Body of pancreas (tissue), 4 donors: ENCODE data around the gene IGSF9. TPM values are rescaled to one million over a fixed set of nuclear protein-coding genes. Genes with fewer than 3 reads are reported as not detected.

ENCODE experiments used
- ATAC-seq: fragments of 150-250 bp; one replicate; pipeline ENCODE4 v1.9.1; 2016
- DNase-seq, 4 donors: peaks; one replicate each; pipeline ENCODE4 v3.0.0-alpha.2; 2019
- H3K27ac ChIP-seq, 4 donors: fragments of 200-600 bp; sonication (generic); 1 replicate in 3 of 4; 2 replicates in 1 of 4; pipeline versions ENCODE4 v1.5.1 to v1.6.1; 2016 to 2019; ENCODE audit warnings: mild to moderate bottlenecking in 1 of 4, mixed read lengths in 1 of 4, moderate library complexity in 1 of 4
- H3K27me3 ChIP-seq, 2 donors: fragments of 200-600 bp; sonication (generic); one replicate each; pipeline ENCODE4 v1.6.0; 2016; ENCODE audit warnings: mild to moderate bottlenecking in 1 of 2
- H3K36me3 ChIP-seq, 2 donors: fragments of 200-600 bp; sonication (generic); replicated peaks in 1 of 2; 2 replicates each; pipeline ENCODE4 v1.5.1; 2016; ENCODE audit warnings: low read depth in 2 of 2; ENCODE audit not compliant: insufficient read depth in 1 of 2
- H3K4me1 ChIP-seq: fragments of 200-600 bp; sonication (generic); one replicate; pipeline ENCODE4 v1.6.0; 2016
- H3K4me3 ChIP-seq, 2 donors: fragments of 200-600 bp; sonication (generic); 1 replicate in 1 of 2; 2 replicates in 1 of 2; pipeline ENCODE4 v1.5.1; 2016 to 2019
- H3K9me3 ChIP-seq, 3 donors: fragments of 200-600 bp; sonication (generic); 1 replicate in 2 of 3; 2 replicates in 1 of 3; pipeline ENCODE4 v1.5.1; 2016
- POLR2A ChIP-seq, 3 donors: fragments of 450-650 bp; IDR thresholded peaks; one replicate each; pipeline ENCODE4 v1.6.1; 2016; ENCODE audit warnings: antibody characterized with exemption in 3 of 3, mild to moderate bottlenecking in 2 of 3
- WGBS, 2 donors: methylation state at CpG; one replicate each; pipeline ENCODE4 v1.1.5; 2017; 5-methylcytosine and 5-hydroxymethylcytosine counted together
- intact Hi-C: fragments of 100-400 bp; cut with DNase I; formaldehyde crosslinking; loops from one replicate; pipeline ENCODE4 v1.15.1; 2023
- total RNA-seq, 2 donors: library from RNA; depleted of rRNA; stranded (reverse); fragments of >200 nt; gene quantifications; one replicate each; pipeline ENCODE4 v1.1.0, GENCODE V29; 2016
- TF ChIP-seq, protein P1 (sequence below), 7 experiments: fragments of 450-650 bp in 4 of 7; fragments of 200-600 bp in 3 of 7; sonication (generic) in 3 of 7; IDR thresholded peaks; one replicate each; pipeline ENCODE4 v1.5.1; 2016 to 2019; ENCODE audit warnings: antibody characterized with exemption in 7 of 7

IGSF9 gene
- total RNA-seq, 2 donors from 2014 or later, result 2.3 to 4.9 TPM

DNA sequence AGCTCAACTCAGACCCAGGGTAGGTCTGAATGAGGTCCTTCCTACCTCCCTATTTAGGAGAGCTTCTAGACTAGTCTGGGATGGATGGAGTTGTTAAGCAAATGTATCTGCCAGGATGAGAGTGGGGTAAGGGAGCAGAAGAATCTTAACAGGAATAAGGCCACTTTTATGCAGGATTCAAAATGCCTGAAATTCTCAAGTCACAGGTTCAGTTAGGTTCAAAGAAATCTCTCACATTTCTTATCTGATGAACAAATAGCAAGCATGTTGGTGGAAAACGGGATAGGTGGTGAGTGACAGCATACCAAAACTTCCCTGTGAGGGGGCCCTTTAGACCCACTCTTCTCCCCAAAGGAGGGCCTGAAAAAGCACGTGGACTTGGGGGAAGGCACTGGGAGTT is 5.6 kb upstream of the IGSF9 start:
- intact Hi-C loops, result no loop called here
- Histone ChIP-seq H3K27me3 (no peaks in the 10 kb centered on the region), H3K4me1 (peaks cover 13% of the 10 kb centered on the region), H3K36me3 (no peaks in the 10 kb centered on the region), H3K27ac (no peak overlapping the region), H3K4me3 (no peak overlapping the region), H3K9me3 (no peaks in the 10 kb centered on the region)
- no peak for ATAC-seq
- 51 to 55% methylated on average over 2 of the region's 2 CpGs for WGBS, 2 donors
- no peak for TF ChIP-seq POLR2A (IDR thresholded peaks at IDR 0.05)
- TF ChIP-seq, protein P1, sequence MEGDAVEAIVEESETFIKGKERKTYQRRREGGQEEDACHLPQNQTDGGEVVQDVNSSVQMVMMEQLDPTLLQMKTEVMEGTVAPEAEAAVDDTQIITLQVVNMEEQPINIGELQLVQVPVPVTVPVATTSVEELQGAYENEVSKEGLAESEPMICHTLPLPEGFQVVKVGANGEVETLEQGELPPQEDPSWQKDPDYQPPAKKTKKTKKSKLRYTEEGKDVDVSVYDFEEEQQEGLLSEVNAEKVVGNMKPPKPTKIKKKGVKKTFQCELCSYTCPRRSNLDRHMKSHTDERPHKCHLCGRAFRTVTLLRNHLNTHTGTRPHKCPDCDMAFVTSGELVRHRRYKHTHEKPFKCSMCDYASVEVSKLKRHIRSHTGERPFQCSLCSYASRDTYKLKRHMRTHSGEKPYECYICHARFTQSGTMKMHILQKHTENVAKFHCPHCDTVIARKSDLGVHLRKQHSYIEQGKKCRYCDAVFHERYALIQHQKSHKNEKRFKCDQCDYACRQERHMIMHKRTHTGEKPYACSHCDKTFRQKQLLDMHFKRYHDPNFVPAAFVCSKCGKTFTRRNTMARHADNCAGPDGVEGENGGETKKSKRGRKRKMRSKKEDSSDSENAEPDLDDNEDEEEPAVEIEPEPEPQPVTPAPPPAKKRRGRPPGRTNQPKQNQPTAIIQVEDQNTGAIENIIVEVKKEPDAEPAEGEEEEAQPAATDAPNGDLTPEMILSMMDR (IDR thresholded peaks at IDR 0.05), result no peak
- no peak for DNase-seq

GRCh38 chr1:159949981-159950381 is 4.6 kb upstream of the IGSF9 start:
- no peak overlapping the region for H3K27ac ChIP-seq

DNA sequence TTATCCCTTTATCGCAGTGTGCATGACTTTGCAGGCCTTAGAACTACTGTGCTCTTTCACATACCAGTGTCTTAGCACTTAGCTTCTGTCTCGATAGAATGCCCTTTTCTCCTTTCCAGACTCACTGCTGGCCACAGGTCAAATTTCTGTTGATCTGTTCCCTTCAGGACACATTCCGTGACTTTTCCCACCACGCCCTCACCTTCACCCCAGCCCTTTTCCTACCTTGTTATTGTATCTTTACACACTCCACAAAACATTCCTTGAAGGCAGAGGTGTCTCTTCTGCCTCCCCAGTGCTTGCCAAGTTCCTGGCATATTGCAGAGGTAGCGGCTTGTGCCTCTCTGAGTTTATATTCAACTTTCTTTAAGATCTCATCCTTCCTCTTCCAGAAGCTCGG is 3.7 kb upstream of the IGSF9 start:
- H3K27ac ChIP-seq, result no peak overlapping the region

More at GRCh38 chr1:159949981-159950381, 4.6 kb upstream of the IGSF9 start:
- no peak for TF ChIP-seq POLR2A (IDR thresholded peaks at IDR 0.05)
- TF ChIP-seq, protein P1 (IDR thresholded peaks at IDR 0.05), result no peak
- DNase-seq (no peak), ATAC-seq (no peak)
- Histone ChIP-seq H3K9me3 (no peaks in the 10 kb centered on the region), H3K36me3 (no peaks in the 10 kb centered on the region), H3K4me3 (no peak overlapping the region), H3K27me3 (no peaks in the 10 kb centered on the region), H3K4me1 (peaks cover 23% of the 10 kb centered on the region)
- WGBS, 2 donors, result 85 to 98% methylated on average over 4 of the region's 4 CpGs
- intact Hi-C loops, result no loop called here

DNA sequence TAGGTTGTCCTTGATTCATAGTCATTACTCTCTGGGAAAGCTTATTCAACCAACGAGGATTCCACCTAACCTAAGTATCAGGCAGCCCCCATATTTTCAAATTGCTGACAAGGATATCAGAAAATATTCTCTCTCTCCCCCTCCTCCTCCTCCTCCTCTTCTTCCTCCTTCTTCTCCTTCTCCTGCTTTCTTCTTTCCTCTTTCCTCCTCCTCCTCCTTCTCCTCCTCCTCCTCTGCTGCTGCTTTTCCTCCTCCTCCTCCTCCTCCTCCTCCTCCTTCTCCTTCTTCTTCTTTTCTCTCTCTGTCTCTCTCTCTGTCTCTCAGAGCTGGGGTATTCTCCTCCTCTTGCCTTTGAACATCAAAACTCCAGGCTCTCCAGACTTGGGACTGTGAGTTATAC is 2.5 kb upstream of the IGSF9 start:
- DNase-seq, result no peak
- Histone ChIP-seq H3K4me3 (no peak overlapping the region), H3K36me3 (no peaks in the 10 kb centered on the region), H3K27ac (no peak overlapping the region), H3K9me3 (no peaks in the 10 kb centered on the region), H3K4me1 (peaks cover 26% of the 10 kb centered on the region), H3K27me3 (no peaks in the 10 kb centered on the region)
- no peak for ATAC-seq
- WGBS, 2 donors, result 48 to 50% methylated on average over 1 of the region's 1 CpG
- intact Hi-C loops, result no loop called here
- TF ChIP-seq POLR2A (IDR thresholded peaks at IDR 0.05), result no peak
- TF ChIP-seq, protein P1 (IDR thresholded peaks at IDR 0.05), result no peak

More for the DNA sequence above, 3.7 kb upstream of the IGSF9 start:
- TF ChIP-seq, protein P1 (IDR thresholded peaks at IDR 0.05), result no peak
- WGBS, 2 donors, result 49 to 55% methylated on average over 6 of the region's 6 CpGs
- no peak for DNase-seq
- Histone ChIP-seq H3K9me3 (no peaks in the 10 kb centered on the region), H3K4me1 (peaks cover 26% of the 10 kb centered on the region), H3K36me3 (no peaks in the 10 kb centered on the region), H3K27me3 (no peaks in the 10 kb centered on the region), H3K4me3 (no peak overlapping the region)
- intact Hi-C loops, result no loop called here
- no peak for ATAC-seq
